GM23338 (cell line): ENCODE data around the gene ANKRD11. TPM values are rescaled to one million over a fixed set of nuclear protein-coding genes. Genes with fewer than 3 reads are reported as not detected.

Experiments
- ATAC-seq: fragments of 200-7000 bp; cut with Tn5 transposase; 3 replicates; pipeline ENCODE4 v1.9.1; 2020
- DNase-seq: peaks from one replicate; pipeline ENCODE4 v3.0.0-alpha.2; 2015; ENCODE audit warnings: low spot score
- H2AFZ ChIP-seq: fragments of 200-600 bp; sonication (generic); 2 replicates; pipeline ENCODE4 v1.8.0; 2016; ENCODE audit warnings: antibody characterized with exemption, mild to moderate bottlenecking, moderate library complexity
- H3F3A ChIP-seq: fragments of 200-600 bp; sonication (generic); replicated peaks from 2 replicates; pipeline ENCODE4 v1.8.0; 2017; ENCODE audit warnings: antibody characterized with exemption, mixed run types, low read depth
- H3K27ac ChIP-seq: fragments of 200-600 bp; sonication (generic); 2 replicates; pipeline ENCODE4 v1.6.1; 2016; ENCODE audit warnings: low read depth
- H3K27me3 ChIP-seq: fragments of 200-600 bp; sonication (generic); 2 replicates; pipeline ENCODE4 v1.8.0; 2016; ENCODE audit warnings: mild to moderate bottlenecking, mixed run types, moderate library complexity; ENCODE audit not compliant: insufficient read depth
- H3K36me3 ChIP-seq: fragments of 200-600 bp; sonication (generic); 2 replicates; pipeline ENCODE4 v1.8.0; 2016; ENCODE audit warnings: mild to moderate bottlenecking; ENCODE audit not compliant: insufficient read depth
- H3K4me1 ChIP-seq: fragments of 200-600 bp; sonication (generic); 2 replicates; pipeline ENCODE4 v1.8.0; 2016; ENCODE audit warnings: mild to moderate bottlenecking, moderate library complexity; ENCODE audit not compliant: insufficient read depth
- H3K4me2 ChIP-seq: fragments of 200-600 bp; sonication (generic); 2 replicates; pipeline ENCODE4 v1.7.1; 2017; ENCODE audit warnings: mixed run types
- H3K4me3 ChIP-seq: fragments of 200-600 bp; sonication (generic); 2 replicates; pipeline ENCODE4 v1.6.1; 2016; ENCODE audit warnings: mixed run types
- H3K79me2 ChIP-seq: fragments of 200-600 bp; sonication (generic); replicated peaks from 2 replicates; pipeline ENCODE4 v1.8.0; 2017; ENCODE audit warnings: mild to moderate bottlenecking; ENCODE audit not compliant: insufficient read depth
- H3K9me2 ChIP-seq: fragments of 200-600 bp; sonication (generic); 2 replicates; pipeline ENCODE4 v1.8.0; 2017; ENCODE audit not compliant: insufficient read depth
- H4K20me1 ChIP-seq: fragments of 200-600 bp; sonication (generic); replicated peaks from 2 replicates; pipeline ENCODE4 v1.8.0; 2017; ENCODE audit warnings: mild to moderate bottlenecking; ENCODE audit not compliant: insufficient read depth
- H3K27ac Mint-ChIP-seq: 2 replicates; pipeline ENCODE4 v1.8.0; 2020; ENCODE audit warnings: inconsistent platforms, mild to moderate bottlenecking, moderate library complexity, mixed read lengths
- H3K27me3 Mint-ChIP-seq: 3 replicates; pipeline ENCODE4 v1.8.0; 2022; ENCODE audit warnings: low read depth, mild to moderate bottlenecking, moderate library complexity, mixed read lengths, inconsistent platforms; ENCODE audit not compliant: insufficient read depth, poor library complexity
- H3K36me3 Mint-ChIP-seq: 3 replicates; pipeline ENCODE4 v1.8.0; 2021; ENCODE audit warnings: low read depth, mild to moderate bottlenecking, inconsistent platforms, moderate library complexity, mixed read lengths
- H3K4me1 Mint-ChIP-seq: 3 replicates; pipeline ENCODE4 v1.8.0; 2020; ENCODE audit warnings: mild to moderate bottlenecking, inconsistent platforms, mixed read lengths
- H3K4me3 Mint-ChIP-seq: 3 replicates; pipeline ENCODE4 v1.8.0; 2021; ENCODE audit warnings: moderate library complexity, mild to moderate bottlenecking, inconsistent platforms, mixed read lengths
- H3K9me3 Mint-ChIP-seq: 3 replicates; pipeline ENCODE4 v1.8.0; 2020; ENCODE audit warnings: moderate library complexity, mild to moderate bottlenecking, inconsistent platforms, mixed read lengths
- CTCF ChIP-seq, 2 experiments: fragments of 200-600 bp in 1 of 2; sonication (generic) in 1 of 2; conservative IDR thresholded peaks; 2 replicates each; pipeline versions ENCODE4 v1.5.1 to v1.6.1; 2016 to 2017; ENCODE audit warnings: antibody characterized with exemption in 2 of 2, low read depth in 2 of 2, mild to moderate bottlenecking in 2 of 2, moderate library complexity in 1 of 2
- ETS1 ChIP-seq: IDR thresholded peaks from 2 replicates; pipeline ENCODE4 v1.6.1; 2016; ENCODE audit warnings: antibody characterized with exemption
- EZH2 ChIP-seq: fragments of 200-600 bp; sonication (generic); IDR thresholded peaks from one replicate; pipeline ENCODE4 v1.8.0; 2017; ENCODE audit warnings: antibody characterized with exemption, mild to moderate bottlenecking, low read depth; ENCODE audit not compliant: unreplicated experiment
- EZH2phosphoT487 ChIP-seq: fragments of 200-600 bp; sonication (generic); IDR thresholded peaks from one replicate; pipeline ENCODE4 v1.8.1; 2018; ENCODE audit warnings: antibody characterized with exemption; ENCODE audit not compliant: unreplicated experiment
- NANOG ChIP-seq: IDR thresholded peaks from 2 replicates; pipeline ENCODE4 v1.6.1; 2016; ENCODE audit warnings: antibody characterized with exemption, borderline replicate concordance
- POLR2AphosphoS5 ChIP-seq: IDR thresholded peaks from 2 replicates; pipeline ENCODE4 v1.6.1; 2016; ENCODE audit warnings: antibody characterized with exemption, low read depth
- REST ChIP-seq: IDR thresholded peaks from one replicate; pipeline ENCODE4 v1.6.1; 2018; ENCODE audit warnings: antibody characterized with exemption; ENCODE audit not compliant: unreplicated experiment
- STAT1 ChIP-seq: IDR thresholded peaks from one replicate; pipeline ENCODE4 v1.6.1; 2016; ENCODE audit warnings: antibody characterized with exemption; ENCODE audit not compliant: unreplicated experiment
- ZNF114 ChIP-seq: fragments of 250-450 bp; sonication (Bioruptor Pico); IDR thresholded peaks from 2 replicates; pipeline ENCODE4 v1.5.0; 2020; ENCODE audit warnings: mild to moderate bottlenecking, moderate library complexity
- polyA plus RNA-seq: library from polyadenylated mRNA; unstranded; fragments of >200 nt; fragmentation: Nextera tagmentation; extraction: Ambion mirVana; gene quantifications from 2 replicates; pipeline ENCODE4 v1.2.1, GENCODE V29; 2016
- total RNA-seq: library from RNA; depleted of rRNA; stranded (reverse); fragments of >200 nt; shearing (Covaris generic); gene quantifications from 2 replicates; pipeline ENCODE4 v1.2.3, GENCODE V29; 2014

ANKRD11 gene
- total and polyA plus RNA-seq, 2 experiments from 2014 or later, result 130 to 159 TPM

- peaks cover 61% of the 10 kb centered on the region for H3K4me1 Mint-ChIP-seq
- ATAC-seq, result peak; percentile 33
- H2AFZ ChIP-seq, result no peak overlapping the region
- peaks cover 60% of the 10 kb centered on the region for H3K4me1 ChIP-seq
- TF ChIP-seq ETS1 (no peak), CTCF (conservative IDR thresholded peaks at IDR 0.05; ENCODE audit: low read depth in 2 of 2) (no peak)
- H3K4me2 ChIP-seq, result peak overlapping the region; percentile 50
- H3K27me3 ChIP-seq, result no peaks in the 10 kb centered on the region
- H3K4me3 Mint-ChIP-seq, result no peak overlapping the region
- peaks cover 6% of the 10 kb centered on the region; the same call in 1 of the 2 replicates for H3F3A ChIP-seq
- no peak overlapping the region for H3K4me3 ChIP-seq
- H3K27ac ChIP-seq, result no peak overlapping the region
- H3K9me3 Mint-ChIP-seq, result no peaks in the 10 kb centered on the region; the same call in 2 of the 3 replicates
- peaks cover 5% of the 10 kb centered on the region for H3K36me3 Mint-ChIP-seq
- DNase-seq, result peak; percentile 62
- peaks cover 100% of the 10 kb centered on the region for H4K20me1 ChIP-seq
- no peaks in the 10 kb centered on the region for H3K36me3 ChIP-seq
- H3K9me2 ChIP-seq, result no peaks in the 10 kb centered on the region
- H3K27ac Mint-ChIP-seq, result no peak overlapping the region
- peaks cover 100% of the 10 kb centered on the region for H3K79me2 ChIP-seq
- peaks cover 11% of the 10 kb centered on the region for H3K27me3 Mint-ChIP-seq
Measured at GRCh38 chr16:89475144-89475543, 15.2 kb downstream of the ANKRD11 start.

GRCh38 chr16:89473791-89474414, 16.5 kb downstream of the ANKRD11 start:
- Histone ChIP-seq H3K4me3 (no peak overlapping the region), H3K4me2 (no peak overlapping the region), H3K27ac (no peak overlapping the region), H3K79me2 (peaks cover 100% of the 10 kb centered on the region), H3K27me3 (no peaks in the 10 kb centered on the region), H3K9me2 (no peaks in the 10 kb centered on the region), H3K4me1 (peaks cover 57% of the 10 kb centered on the region), H2AFZ (no peak overlapping the region), H4K20me1 (peaks cover 97% of the 10 kb centered on the region), H3F3A (peaks cover 6% of the 10 kb centered on the region; the same call in 1 of the 2 replicates), H3K36me3 (0 out of 2 replicates have a peak, but pooled peaks cover 3% of the 10 kb centered on the region)
- Mint-ChIP-seq H3K9me3 (no peaks in the 10 kb centered on the region; the same call in 2 of the 3 replicates), H3K27ac (no peak overlapping the region; the same call in 1 of the 2 replicates), H3K4me3 (no peak overlapping the region; the same call in 2 of the 3 replicates), H3K4me1 (peaks cover 58% of the 10 kb centered on the region), H3K36me3 (peaks cover 8% of the 10 kb centered on the region), H3K27me3 (peaks cover 11% of the 10 kb centered on the region)
- no peak for ATAC-seq
- no peak for DNase-seq
- TF ChIP-seq CTCF (conservative IDR thresholded peaks at IDR 0.05; ENCODE audit: low read depth in 2 of 2) (no peak), NANOG (no peak), STAT1 (no peak), ZNF114 (CRISPR knock-in tag) (no peak), ETS1 (no peak), REST (no peak), EZH2 (no peak), POLR2AphosphoS5 (no peak), EZH2phosphoT487 (no peak)
